Hippocampal formation (tissue), 2 donors: ENCODE measurements around the gene OARD1.

ENCODE experiments used
- DNase-seq, 2 donors: peaks; one replicate each; lab custom pipeline; 2025; lab: John Stamatoyannopoulos, UW

OARD1 gene

DNA sequence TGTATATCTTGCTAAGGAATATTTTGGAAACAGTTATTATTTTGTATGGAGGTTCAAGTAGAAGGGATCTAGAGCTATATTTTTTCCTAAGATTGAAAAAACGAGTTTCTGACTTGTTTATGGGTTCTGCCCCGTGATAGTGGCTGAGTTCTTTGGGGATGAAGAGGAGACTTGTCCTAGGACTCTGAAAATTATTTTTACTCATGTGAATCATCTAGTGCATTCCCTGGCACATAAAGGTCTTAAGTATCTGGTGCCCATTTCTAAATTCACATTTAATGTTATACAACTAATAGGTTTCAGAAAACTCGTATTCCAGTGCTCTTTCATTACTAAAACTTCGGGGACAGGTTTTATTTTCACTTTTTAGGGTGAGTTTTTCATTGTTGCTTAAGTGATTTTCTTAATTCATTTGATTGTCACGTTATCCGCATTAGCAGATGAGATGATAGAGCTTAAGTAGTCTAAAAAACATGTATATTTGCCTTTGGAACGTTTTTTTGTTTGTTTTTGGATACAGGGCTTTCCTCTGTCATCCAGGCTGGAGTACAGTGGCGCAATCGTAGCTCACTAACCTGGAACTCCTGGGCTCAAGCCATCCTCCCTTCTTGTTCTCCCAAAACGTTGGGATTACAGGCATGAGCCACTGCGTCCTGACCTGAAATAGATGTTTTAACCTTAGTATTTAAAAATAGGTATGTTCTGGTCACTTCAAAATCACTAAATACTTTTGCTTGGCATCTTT is 2.7 kb upstream of the OARD1 start:
- no peak for DNase-seq

- DNase-seq = peak in 1 of 2 donors; percentile 22
Measured at GRCh38 chr6:41073968-41074691, 2.0 kb upstream of the OARD1 start.

- DNase-seq = peak in 1 of 2 donors; percentile 55
Measured at GRCh38 chr6:41073203-41073967, 1.2 kb upstream of the OARD1 start.

GRCh38 chr6:41072836-41073202 is 663 bp upstream of the OARD1 start, which contains the start of gene NFYA:
NFYA (plus strand) TSS chr6:41072974; CDS start chr6:41079090, 6,116 bp downstream.
- peak in 1 of 2 donors; percentile 100 for DNase-seq

GRCh38 chr6:41071501-41071922 is 644 bp downstream of the OARD1 start:
- DNase-seq = no peak

GRCh38 chr6:41066867-41067304 is 5.3 kb downstream of the OARD1 start:
- DNase-seq = peak; percentile 37 to 55

DNA sequence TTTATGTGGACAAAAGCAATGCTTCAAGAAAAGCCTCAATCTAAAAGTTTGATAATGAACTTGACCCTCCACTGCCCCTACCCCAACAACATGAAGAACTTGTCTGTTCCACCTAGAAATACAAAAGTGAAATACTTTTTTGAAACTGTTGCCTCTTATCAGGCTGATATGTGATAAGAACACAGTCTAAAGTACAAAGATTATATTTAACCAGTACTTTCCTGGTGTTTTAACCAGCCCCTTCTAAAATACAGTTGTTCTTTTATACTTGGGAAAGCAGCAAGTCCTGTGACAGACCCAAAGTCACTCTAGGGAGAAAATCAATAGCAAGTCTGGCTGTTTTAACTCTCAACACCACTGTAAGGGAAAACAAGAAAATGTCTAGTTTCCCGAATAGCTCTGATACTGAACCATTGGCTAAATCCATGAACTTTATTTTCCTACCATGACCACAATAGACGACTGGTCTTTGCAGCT is 6.6 kb downstream of the OARD1 start:
- no peak for DNase-seq

DNA sequence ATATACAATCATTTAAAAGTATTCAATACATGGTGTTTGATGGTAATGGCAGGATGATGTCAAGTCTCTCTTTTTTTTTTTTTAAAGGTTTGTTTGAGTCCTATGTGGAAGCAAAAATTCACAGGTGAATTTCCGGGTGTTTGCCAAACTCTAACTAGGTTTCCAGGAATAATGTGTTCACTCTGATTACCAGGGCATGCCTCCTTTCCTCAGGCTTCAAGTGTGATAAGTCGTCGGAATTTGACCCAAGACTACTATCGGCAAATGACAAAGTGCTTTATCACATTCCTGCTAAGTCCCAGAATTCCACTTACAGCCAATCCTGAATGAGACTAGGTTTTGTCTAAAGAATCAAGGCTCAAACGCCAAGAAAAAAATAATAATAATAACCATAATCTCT is 7.3 kb downstream of the OARD1 start:
- DNase-seq = no peak

DNA sequence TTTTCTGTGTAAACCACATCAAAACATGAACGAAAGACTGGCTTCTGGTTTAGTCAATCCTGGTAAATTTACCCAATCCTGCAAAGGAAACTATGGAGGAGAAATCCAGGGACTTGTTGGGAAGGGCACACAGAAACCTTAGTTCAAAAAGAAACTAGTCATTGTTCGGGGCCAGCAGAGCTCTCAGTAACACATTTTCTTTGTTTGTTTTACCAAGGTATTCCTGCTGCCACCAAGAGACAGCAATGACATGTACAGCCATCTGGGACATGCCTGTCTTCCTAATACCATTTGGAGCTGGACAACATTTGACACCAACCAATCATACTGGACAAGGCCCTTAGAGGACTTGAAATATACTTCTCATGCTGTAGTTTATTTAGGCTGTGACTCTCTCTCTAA is 8.3 kb downstream of the OARD1 start:
- DNase-seq = no peak

DNA sequence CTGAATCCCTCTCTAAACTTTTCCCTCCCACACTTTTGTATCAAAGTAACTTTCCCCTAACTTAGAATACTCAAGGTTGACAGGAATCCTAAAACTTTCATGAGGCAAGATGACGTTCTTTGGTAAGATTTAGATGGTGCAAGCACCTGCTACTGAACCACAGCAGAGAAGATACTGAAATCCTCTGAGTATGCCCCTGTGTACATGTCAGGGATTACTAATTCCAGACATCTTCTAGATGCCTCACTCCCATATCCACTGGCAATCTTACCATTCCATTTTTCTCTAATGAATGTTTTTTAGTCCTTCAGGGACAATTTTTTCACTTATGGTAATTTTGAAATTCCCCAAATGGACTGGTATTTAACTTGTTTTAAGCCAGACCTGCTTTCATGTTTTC is 10.1 kb downstream of the OARD1 start:
- DNase-seq = no peak

DNA sequence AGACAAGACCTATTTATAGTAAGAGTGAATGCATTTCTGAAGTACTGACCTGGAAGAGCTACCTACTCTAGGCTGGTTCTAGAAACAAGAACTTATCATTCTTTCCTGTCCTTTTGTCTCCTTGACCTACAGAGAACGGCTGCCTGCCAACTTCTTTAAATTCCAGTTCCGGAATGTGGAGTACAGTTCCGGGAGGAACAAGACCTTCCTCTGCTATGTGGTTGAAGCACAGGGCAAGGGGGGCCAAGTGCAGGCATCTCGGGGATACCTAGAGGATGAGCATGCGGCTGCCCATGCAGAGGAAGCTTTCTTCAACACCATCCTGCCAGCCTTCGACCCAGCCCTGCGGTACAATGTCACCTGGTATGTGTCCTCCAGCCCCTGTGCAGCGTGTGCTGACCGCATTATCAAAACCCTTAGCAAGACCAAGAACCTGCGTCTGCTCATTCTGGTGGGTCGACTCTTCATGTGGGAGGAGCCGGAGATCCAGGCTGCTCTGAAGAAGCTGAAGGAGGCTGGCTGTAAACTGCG is 10.9 kb downstream of the OARD1 start:
- no peak for DNase-seq

DNA sequence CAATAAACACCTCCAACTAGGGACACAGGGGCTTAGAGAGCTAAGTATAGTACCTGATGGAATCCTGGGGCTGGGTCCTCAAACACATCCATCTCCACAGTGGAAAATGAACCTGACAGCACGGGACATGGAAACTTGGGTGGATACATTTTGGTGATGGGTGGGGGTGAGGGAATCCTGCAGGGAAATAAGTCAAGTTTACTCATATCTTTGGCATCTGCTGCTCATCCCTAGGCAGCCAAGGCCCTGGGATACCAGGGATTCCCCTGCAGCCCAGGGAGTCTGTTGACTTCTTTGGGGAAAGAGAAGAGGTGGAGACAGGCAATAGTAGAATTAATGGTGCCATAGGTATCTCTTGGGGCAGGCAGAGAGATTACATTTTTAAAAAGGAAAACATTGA is 12.6 kb downstream of the OARD1 start:
- DNase-seq = no peak

DNA sequence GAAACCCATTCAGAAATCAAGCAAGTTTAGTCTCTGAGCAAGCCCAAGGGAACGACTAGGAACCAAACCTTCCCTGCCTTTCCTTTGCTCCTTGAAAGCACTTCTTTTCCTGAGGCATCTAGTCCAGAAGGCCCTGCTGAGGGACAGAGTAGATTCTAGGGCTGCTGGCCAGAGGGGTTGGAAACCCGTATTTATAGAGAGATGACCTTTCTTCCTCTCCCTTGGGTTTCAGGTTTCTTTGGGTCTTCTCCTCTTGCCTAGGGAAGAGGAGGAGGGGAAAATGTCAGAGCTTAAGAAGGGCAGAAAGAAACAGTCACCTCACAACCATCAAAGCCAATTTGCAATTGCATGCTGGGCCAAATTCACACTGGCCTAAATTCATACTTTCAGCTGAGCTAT is 13.4 kb downstream of the OARD1 start:
- DNase-seq = no peak

- no peak for DNase-seq
Measured at GRCh38 chr6:41056768-41057490, 15.2 kb downstream of the OARD1 start.

GRCh38 chr6:41055149-41055548 is 17.0 kb downstream of the OARD1 start:
- DNase-seq = no peak

GRCh38 chr6:41054511-41054910 is 17.6 kb downstream of the OARD1 start:
- DNase-seq = no peak

DNA sequence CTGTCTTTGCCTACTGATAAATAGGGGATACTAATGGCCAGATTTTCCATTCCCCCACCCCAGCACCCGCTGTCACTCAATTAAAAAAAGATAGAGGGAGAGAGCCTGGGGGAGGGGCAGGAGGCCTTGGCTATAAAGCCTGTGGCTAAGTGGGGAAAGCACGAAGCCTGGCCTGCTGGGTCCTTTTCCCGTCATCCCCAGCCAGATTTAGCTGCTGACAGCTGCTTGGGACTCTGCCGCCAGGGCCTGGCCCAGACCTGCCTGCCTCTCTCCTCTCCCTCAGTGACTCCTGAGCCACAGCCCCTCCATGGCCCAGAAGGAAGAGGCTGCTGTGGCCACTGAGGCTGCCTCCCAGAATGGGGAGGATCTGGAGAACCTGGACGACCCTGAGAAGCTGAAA is 19.1 kb downstream of the OARD1 start, which contains the start of gene APOBEC2:
Gene APOBEC2 (plus strand): TSS at position 162 of the 400 bp plus-strand sequence. CDS start 146 bp downstream, at position 308.
- no peak for DNase-seq

GRCh38 chr6:41051873-41052272 is 20.3 kb downstream of the OARD1 start:
- DNase-seq = no peak

DNA sequence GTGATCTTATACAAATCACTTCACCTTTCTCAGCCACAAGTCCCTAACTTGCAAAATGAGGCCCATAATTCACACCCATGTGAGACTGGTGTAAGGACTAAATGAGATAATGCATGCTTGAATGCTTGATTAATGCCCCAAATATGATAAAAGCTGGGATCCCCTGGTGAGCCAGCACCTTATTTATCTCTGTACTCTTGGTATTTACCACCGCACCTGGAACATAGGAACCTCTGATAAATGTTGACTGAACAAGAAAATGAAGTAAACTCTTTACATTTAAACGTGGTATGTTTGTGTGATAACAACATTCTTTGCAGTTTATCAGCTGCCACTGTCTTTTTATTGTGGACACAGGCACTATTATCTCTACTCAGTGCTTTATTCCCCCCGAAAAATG is 21.6 kb downstream of the OARD1 start:
- DNase-seq = no peak

GRCh38 chr6:41049955-41050354 is 22.2 kb downstream of the OARD1 start:
- DNase-seq = no peak

DNA sequence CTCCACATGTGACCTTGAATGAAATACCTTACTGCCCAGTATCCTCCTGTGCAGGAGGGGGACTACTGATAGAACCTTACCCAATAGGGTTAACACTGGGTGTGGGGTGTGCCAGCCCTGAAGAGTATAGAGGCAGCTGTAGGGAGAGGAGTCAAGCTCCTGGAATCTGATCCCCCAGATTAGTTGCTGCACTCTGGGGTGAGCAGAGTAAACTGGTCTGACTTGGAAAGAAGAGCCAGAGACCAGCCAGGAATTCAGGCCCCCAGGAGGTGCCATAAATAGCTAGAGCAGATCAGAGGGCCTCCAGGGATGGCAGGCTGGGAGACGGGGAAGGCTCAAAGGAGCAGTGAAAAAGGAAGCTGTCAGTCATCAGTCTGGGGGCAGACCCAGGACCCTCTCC is 22.6 kb downstream of the OARD1 start:
- no peak for DNase-seq
